Tibial artery (tissue), 4 donors: ENCODE data around the gene EFCAB6.

Experiments
- DNase-seq, 2 donors: peaks; one replicate each; pipeline ENCODE4 v3.0.0-alpha.2; 2019
- H3K27ac ChIP-seq, 2 donors: fragments of 200-600 bp; sonication (generic) in 1 of 2; 1 replicate in 1 of 2; 2 replicates in 1 of 2; pipeline ENCODE4 v1.5.1; 2018 to 2019; ENCODE audit warnings: mild to moderate bottlenecking in 1 of 2
- H3K27me3 ChIP-seq, 2 donors: fragments of 200-600 bp; sonication (generic) in 1 of 2; one replicate each; pipeline versions ENCODE4 v1.5.1 to v1.6.0; 2016 to 2019
- H3K36me3 ChIP-seq, 3 donors: fragments of 200-600 bp; sonication (generic) in 2 of 3; one replicate each; pipeline ENCODE4 v1.5.1; 2016 to 2019; ENCODE audit warnings: mild to moderate bottlenecking in 2 of 3
- H3K4me1 ChIP-seq, 4 donors: fragments of 200-600 bp; sonication (generic) in 2 of 4; 1 replicate in 3 of 4; 2 replicates in 1 of 4; pipeline ENCODE4 v1.5.1; 2016 to 2019
- H3K4me3 ChIP-seq, 2 donors: fragments of 200-600 bp; sonication (generic) in 1 of 2; 1 replicate in 1 of 2; 2 replicates in 1 of 2; pipeline ENCODE4 v1.5.1; 2018 to 2019; ENCODE audit warnings: mild to moderate bottlenecking in 2 of 2
- H3K9me3 ChIP-seq, 3 donors: fragments of 200-600 bp; sonication (generic) in 1 of 3; one replicate each; pipeline ENCODE4 v1.5.1; 2016 to 2019
- intact Hi-C: fragments of 100-400 bp; cut with DNase I; formaldehyde crosslinking; loops from one replicate; pipeline ENCODE4 v1.15.0; 2023; ENCODE audit warnings: low total_unique reads
- TF ChIP-seq, protein P1 (sequence below), 2 experiments: fragments of 200-600 bp in 1 of 2; fragments of 450-650 bp in 1 of 2; IDR thresholded peaks; one replicate each; pipeline ENCODE4 v1.5.1; 2017 to 2019; ENCODE audit warnings: antibody characterized with exemption in 2 of 2, mild to moderate bottlenecking in 1 of 2, moderate library complexity in 1 of 2

Gene EFCAB6

GRCh38 chr22:43543522-43544288, 268.4 kb downstream of the EFCAB6 start:
- TF ChIP-seq, protein P1, sequence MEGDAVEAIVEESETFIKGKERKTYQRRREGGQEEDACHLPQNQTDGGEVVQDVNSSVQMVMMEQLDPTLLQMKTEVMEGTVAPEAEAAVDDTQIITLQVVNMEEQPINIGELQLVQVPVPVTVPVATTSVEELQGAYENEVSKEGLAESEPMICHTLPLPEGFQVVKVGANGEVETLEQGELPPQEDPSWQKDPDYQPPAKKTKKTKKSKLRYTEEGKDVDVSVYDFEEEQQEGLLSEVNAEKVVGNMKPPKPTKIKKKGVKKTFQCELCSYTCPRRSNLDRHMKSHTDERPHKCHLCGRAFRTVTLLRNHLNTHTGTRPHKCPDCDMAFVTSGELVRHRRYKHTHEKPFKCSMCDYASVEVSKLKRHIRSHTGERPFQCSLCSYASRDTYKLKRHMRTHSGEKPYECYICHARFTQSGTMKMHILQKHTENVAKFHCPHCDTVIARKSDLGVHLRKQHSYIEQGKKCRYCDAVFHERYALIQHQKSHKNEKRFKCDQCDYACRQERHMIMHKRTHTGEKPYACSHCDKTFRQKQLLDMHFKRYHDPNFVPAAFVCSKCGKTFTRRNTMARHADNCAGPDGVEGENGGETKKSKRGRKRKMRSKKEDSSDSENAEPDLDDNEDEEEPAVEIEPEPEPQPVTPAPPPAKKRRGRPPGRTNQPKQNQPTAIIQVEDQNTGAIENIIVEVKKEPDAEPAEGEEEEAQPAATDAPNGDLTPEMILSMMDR (IDR thresholded peaks at IDR 0.05): no peak
- Histone ChIP-seq H3K9me3 (no peaks in the 10 kb centered on the region), H3K36me3 (no peaks in the 10 kb centered on the region), H3K27ac (no peak overlapping the region), H3K27me3 (no peaks in the 10 kb centered on the region), H3K4me1 (no peaks in the 10 kb centered on the region), H3K4me3 (no peak overlapping the region)
- intact Hi-C loops: no loop called here
- no peak for DNase-seq

- Histone ChIP-seq H3K27ac (no peak overlapping the region), H3K4me3 (no peak overlapping the region), H3K4me1 (no peaks in the 10 kb centered on the region), H3K36me3 (no peaks in the 10 kb centered on the region), H3K27me3 (no peaks in the 10 kb centered on the region), H3K9me3 (no peaks in the 10 kb centered on the region)
- TF ChIP-seq, protein P1 (IDR thresholded peaks at IDR 0.05): no peak
- no peak for DNase-seq
- intact Hi-C loops: no loop called here
Observed at GRCh38 chr22:43542681-43543521, 269.2 kb downstream of the EFCAB6 start.

DNA sequence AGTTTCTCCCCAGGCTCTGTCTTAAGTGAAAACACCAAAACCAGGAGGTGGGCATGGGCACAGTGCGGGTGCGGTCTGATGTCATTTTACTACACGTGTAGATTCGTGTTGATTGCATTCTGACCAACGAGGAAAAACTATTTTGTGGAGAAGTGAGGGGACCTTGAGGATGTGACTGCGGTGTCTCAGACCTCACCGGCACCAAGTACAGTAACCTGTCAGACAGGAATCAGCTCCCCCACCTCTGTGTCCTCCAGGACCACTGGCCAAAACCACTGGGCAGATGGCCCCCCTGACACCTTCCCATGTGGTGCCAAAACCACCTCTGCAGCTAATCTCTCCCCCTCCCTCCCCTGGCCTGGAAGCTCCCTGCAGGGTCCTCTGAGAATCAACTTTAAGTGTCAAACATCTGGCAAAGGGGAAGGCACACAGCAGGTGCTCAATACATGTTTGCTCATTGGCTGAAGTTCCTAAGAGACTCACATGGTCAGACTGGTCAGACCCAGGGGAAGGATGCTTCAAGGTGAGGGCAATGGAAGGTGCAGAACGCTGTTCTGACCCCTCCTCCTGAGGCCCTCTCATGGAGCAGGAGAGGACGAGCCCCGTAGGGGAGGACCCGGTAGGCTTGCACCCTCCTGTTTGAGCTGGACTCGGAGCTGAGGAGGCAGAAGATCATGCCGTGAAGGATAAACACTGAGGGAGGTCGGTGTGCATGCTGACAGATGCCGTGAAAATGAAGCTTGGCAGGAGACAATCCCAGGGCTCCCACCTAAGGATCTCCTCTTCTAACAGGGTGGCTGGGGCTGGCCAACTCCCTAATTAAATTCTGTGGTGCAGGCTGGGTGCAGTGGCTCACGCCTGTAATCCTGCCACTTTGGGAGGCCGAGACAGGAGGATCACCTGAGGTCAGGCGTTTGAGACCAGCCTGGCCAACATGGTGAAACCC, 270.4 kb downstream of the EFCAB6 start:
- intact Hi-C loops: no loop called here
- DNase-seq: no peak
- H3K9me3 ChIP-seq: peaks cover 0 to 5% (median 0%) of the 10 kb centered on the region in 3 donors
- no peaks in the 10 kb centered on the region for H3K4me1 ChIP-seq
- H3K27ac ChIP-seq: no peak overlapping the region
- TF ChIP-seq, protein P1 (IDR thresholded peaks at IDR 0.05): no peak
- peaks cover 0 to 5% (median 0%) of the 10 kb centered on the region in 3 donors for H3K36me3 ChIP-seq
- no peak overlapping the region for H3K4me3 ChIP-seq
- no peaks in the 10 kb centered on the region for H3K27me3 ChIP-seq

- TF ChIP-seq, protein P1 (IDR thresholded peaks at IDR 0.05): no peak
- H3K4me3 ChIP-seq: no peak overlapping the region
- H3K36me3 ChIP-seq: peaks cover 0 to 5% (median 0%) of the 10 kb centered on the region in 3 donors
- peaks cover 0 to 5% (median 0%) of the 10 kb centered on the region in 3 donors for H3K9me3 ChIP-seq
- intact Hi-C loops: no loop called here
- DNase-seq: no peak
- H3K27me3 ChIP-seq: no peaks in the 10 kb centered on the region
- H3K4me1 ChIP-seq: no peaks in the 10 kb centered on the region
- H3K27ac ChIP-seq: no peak overlapping the region
Observed at GRCh38 chr22:43541022-43541421, 271.1 kb downstream of the EFCAB6 start.

DNA sequence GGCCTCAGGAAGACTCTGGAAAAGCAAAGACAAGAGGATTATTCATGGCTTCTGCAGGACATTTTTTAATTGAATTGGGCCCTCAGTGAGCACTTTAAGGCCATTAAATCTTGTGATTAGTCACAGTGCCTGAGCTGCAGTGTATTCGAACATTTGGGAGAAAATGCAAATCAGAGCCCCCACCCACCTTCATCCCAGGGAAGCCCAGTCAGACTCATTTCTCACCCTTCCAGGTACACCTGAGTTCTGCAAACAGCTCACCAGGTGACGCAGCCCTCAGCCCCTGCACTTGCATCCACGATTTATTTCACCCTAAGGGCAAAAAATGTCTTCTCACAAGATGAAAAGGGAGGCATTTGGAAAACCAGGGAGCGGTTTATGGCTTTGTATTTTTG, 271.6 kb downstream of the EFCAB6 start:
- intact Hi-C loops: no loop called here
- H3K27me3 ChIP-seq: no peaks in the 10 kb centered on the region
- DNase-seq: no peak
- no peak overlapping the region for H3K4me3 ChIP-seq
- no peaks in the 10 kb centered on the region for H3K4me1 ChIP-seq
- H3K27ac ChIP-seq: no peak overlapping the region
- H3K36me3 ChIP-seq: peaks cover 0 to 5% (median 0%) of the 10 kb centered on the region in 3 donors
- peaks cover 0 to 5% (median 0%) of the 10 kb centered on the region in 3 donors for H3K9me3 ChIP-seq
- TF ChIP-seq, protein P1 (IDR thresholded peaks at IDR 0.05): no peak
